Inflammatory macrophage treated with lipopolysaccharide for 4 hours (primary cell): ENCODE measurements around the gene CCDC197.

ENCODE experiments used
- DNase-seq: peaks from one replicate; pipeline ENCODE4 v3.0.0-alpha.2; 2020

CCDC197 gene

DNA sequence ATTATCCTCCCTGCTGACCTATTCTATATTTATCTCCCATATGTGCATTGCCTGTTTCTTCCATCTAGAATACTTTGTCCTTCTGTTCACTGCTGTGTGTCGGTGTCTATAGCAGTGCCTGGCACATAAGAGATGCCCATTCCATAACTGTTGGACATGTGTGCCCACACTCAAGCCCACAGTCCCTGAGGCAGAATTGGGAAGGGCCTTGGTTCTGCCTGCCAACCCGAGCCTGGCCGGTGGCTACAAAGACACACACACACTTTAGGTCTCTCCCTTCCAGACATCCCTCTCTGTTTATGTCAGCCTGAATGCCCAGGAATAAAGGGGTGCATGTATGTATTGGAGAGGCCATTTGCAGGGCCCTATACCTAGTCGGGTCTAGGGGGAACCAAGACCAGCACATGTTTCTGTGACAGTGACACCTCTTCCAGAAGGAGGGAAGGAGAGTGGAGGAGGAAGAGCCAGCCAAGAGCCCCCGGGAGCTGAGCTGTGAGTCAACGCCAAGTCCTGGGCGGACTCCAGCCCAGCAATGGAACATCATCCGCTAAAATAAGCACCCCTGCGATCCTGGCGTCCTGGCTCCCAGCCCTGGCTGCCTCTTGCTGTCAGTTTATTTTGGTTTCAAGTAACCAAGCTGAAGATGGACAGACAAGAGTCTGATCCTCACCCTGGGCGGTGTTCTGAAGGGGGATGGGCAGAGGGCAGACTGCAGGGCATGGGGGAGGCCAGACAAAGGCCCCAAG, 16.5 kb upstream of the CCDC197 start:
- DNase-seq = no peak

GRCh38 chr14:93981316-93982229, 15.5 kb upstream of the CCDC197 start:
- DNase-seq = no peak

DNA sequence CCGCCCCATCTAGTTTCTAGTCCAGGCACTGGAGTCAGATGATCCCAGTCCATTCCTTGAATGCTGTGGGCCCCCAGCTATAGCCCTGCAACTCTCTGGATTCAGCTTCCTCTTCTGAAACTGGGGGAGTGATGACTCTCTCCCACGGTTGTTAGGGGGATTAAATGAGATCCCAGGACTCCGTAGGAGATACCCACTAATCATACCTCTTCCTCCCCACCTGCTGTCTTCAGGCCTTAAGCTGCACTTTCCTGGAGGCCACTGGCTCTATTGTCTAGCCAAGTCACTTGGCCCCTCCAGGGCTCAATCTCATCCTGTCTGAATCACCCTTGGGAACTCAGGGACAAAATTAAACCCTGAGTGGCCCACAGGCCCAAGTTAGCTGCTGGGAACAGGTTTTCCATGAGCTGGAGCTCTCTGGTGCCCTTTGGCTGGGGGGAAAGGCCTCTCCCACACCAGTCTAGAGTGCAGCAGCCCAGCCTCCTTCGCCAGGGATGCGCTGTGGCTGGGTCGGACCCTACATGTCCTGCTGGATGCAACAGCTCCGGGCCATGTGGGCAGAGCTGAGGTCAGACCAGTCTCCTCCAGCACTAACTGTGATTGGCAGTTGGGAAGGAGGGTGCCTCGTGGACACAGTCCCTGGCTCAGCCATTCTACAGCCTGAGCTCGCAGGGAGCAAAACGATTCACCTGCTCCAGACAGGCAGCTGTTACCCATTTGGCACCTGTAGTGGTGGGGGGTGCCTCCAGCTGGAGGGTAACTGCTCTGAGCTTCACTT, 14.7 kb upstream of the CCDC197 start:
- DNase-seq = no peak

DNA sequence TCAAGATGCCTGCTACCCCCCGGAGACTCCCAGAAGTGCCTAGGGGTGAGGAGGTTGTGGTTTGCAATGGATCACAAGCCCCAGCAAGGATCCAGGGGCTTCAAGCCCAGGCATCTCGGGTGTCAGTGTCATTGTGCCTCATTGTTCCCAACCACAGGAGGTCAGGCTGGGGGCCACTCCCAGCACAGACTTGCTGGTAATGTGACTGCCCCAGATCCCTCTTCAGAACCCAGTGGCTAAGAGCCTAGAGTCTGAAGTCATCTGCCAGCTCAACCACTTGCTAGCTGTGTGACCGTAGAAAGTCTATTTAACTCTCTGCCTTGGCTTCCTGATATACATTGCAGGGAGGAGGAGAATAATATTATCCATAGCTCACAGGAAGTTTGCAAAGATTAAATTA, 13.0 kb upstream of the CCDC197 start:
- no peak for DNase-seq

DNA sequence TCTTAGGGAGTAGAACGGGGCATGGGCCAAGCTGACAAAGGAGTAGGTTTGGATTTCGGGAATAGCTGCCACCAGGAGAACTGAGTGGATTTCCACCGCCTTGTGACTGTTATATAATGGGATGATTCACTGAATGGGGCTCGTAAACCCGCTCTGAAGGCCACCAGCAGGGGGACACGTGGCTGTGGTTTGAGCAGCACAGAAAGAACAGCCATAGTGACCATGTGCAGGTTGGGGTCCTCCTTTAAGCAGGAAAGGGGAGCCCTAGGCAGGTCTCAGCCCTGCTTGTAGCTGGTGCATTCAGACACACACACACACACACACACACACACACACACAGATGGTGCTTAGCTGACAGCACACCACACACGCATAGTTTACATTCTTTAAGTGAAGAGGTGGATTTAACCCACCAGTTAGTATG, 12.1 kb upstream of the CCDC197 start:
- no peak for DNase-seq

DNA sequence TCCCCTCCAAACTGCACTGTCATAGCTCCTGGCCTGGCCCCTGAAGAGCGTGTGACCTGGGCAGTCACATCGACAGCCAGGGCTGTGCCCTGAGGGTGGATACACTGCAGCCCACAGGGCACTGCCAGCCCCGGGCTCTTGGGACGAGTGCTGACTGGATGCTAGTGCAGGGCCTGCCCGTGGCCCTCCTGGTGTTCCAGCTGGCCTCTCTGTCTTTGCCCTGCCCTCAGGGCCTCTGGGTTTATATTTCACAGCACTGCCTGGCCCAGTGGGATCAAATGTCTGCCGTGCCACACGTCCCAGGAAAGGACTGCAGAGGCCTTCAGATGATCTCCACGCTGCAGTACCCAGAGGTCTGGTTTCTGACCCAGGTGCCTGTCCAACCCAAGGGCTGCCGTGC, 10.1 kb upstream of the CCDC197 start:
- no peak for DNase-seq

- no peak for DNase-seq
Measured at GRCh38 chr14:93987376-93987775, 9.7 kb upstream of the CCDC197 start.

- DNase-seq = no peak
Measured at GRCh38 chr14:93987815-93988476, 9.2 kb upstream of the CCDC197 start.

GRCh38 chr14:93989939-93990338, 7.2 kb upstream of the CCDC197 start:
- peak; percentile 80 for DNase-seq

DNA sequence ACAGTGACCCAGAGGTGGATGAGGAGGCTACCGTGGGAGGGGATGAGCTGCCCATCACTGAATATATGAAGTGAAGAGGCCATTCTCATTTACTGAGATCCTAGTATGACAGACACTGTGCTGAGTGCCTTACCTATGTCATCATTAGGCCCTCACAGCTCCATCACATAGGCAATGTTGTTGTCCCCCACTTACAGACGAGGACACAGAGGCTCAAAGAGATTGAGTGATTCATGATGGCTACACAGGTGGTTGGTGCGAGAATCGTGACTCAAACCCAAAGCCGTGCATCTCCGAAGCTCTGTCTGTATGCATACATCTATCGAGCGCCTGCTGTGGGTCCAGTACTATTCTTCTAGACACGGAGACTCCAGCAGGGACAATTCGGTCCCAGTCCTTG, 5.9 kb upstream of the CCDC197 start:
- no peak for DNase-seq

DNA sequence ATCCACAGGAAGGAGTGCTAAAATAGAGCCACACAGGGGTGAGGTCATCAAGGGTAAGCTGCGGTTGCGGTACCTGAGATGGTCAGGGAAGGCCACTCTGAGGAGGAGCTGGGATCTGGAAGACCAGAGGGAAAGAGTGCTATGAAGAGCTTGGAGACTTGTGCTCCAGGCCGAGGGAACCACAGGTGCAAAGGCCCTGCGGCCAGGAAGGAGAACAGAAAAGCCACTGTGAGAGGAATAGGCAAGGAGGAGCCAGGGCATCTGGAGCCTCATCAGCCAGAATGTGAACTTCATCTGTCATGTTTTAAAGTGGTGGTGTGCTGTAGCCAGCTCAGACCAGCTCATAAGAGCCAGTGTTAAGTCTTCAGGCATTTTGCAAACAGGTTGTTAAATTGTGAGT, 5.5 kb upstream of the CCDC197 start:
- DNase-seq = no peak

- no peak for DNase-seq
Measured at GRCh38 chr14:93993382-93993781, 3.7 kb upstream of the CCDC197 start.

DNA sequence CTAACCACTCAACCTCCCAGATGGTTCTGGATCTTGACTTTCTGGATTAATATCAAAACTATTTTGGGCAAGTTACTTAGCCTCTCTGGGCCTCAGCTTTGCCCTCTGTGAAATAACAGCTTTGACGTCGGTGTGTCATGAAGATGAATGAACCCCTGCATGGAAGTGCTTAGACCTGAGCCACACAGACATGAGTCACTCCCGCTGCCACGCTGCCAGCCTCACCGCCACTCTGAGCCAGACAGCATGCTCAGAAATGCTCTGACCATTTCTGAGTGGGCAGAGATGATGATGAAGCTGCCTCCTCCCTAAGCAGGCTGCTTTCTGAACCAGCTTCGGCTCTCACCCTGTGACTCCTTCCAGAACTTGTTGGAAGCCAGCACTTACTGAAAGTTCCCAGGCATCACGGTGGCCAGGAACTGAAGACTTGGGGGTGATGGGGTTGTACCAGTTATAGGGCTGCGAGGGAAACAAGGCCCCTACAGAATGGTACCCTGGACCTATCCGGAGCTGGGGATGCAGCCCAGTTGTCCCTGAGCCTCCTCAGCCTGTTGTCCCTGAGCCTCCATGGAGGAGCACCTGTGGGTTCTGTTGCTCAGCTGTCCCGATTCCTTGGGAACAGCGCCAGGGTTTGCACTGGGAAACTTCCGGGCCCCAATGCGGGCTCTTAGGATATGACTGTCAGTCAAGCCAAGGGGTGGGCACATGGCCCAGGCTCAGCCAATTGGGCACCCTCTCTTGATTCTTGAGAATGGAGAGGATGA, 2.0 kb upstream of the CCDC197 start:
- peak; percentile 72 for DNase-seq

GRCh38 chr14:93996130-93996695, 888 bp upstream of the CCDC197 start:
- no peak for DNase-seq

GRCh38 chr14:93997916-93998870, 1.1 kb downstream of the CCDC197 start:
- no peak for DNase-seq

GRCh38 chr14:93998871-93999403, 1.8 kb downstream of the CCDC197 start:
- no peak for DNase-seq

- no peak for DNase-seq
Measured at GRCh38 chr14:93999573-93999972, 2.5 kb downstream of the CCDC197 start.

DNA sequence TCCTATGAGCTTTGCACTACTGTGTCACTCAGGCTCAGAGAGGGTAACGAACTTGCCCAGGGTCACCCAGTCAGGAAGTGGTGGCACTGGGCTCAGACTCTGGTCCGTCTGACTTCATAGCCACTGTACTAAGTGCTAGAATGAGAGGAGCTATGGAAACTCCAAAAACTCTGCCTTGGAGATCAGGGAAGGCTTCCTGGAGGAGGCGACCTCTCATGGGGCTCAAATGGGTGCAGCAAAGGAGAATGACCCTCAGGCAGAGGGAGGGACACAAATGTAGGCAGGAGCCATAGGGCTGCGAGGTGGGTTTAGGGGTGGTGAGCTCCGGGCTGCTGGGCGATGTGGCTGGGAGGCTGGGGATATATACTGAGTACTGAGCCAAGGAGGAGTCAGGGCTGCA, 3.2 kb downstream of the CCDC197 start:
- DNase-seq = no peak

- DNase-seq = no peak
Measured at GRCh38 chr14:94001016-94001415, 3.9 kb downstream of the CCDC197 start.
